ENCODE results near the gene WDR82.

The WDR82 gene

DNA sequence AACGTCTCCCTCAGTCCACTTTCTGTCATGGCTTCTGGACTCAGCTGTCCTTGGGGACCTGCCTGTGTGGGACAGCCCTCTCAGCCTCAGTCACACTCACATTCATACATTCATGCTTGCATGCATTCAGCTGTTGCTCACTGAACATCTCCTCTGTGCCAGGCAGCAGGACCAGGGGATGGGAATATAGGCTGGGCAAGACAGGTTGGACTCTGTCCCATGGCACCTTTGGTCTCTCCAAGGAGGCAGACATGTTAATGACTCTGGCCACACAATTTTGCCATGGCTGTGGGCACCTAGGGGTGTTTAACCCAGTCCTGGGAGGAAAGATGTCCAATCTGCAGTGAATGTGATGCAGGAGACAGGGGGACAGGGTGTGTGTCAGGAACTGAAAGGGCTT is 29.9 kb upstream of the WDR82 start:
- no peaks in the 10 kb centered on the region for H3K79me2 ChIP-seq (ENCODE audit: control insufficient read depth, low read length)
- no peak overlapping the region for H3K27ac ChIP-seq (ENCODE audit: low read depth, low read length)
- no peaks in the 10 kb centered on the region for H3K9me2 ChIP-seq (replicated peaks; ENCODE audit: control insufficient read depth, low read length)
- H3K4me2 ChIP-seq (ENCODE audit: low read length) = no peak overlapping the region
- H3K9me3 ChIP-seq (ENCODE audit: control insufficient read depth, insufficient read depth, low read length) = no peaks in the 10 kb centered on the region
- H3F3A ChIP-seq (ENCODE audit: control insufficient read depth, insufficient read depth) = no peaks in the 10 kb centered on the region
- TF ChIP-seq EZH2phosphoT487 (IDR thresholded peaks at IDR 0.05; ENCODE audit: borderline replicate concordance, low read length) = no peak
- TF ChIP-seq, protein P1, sequence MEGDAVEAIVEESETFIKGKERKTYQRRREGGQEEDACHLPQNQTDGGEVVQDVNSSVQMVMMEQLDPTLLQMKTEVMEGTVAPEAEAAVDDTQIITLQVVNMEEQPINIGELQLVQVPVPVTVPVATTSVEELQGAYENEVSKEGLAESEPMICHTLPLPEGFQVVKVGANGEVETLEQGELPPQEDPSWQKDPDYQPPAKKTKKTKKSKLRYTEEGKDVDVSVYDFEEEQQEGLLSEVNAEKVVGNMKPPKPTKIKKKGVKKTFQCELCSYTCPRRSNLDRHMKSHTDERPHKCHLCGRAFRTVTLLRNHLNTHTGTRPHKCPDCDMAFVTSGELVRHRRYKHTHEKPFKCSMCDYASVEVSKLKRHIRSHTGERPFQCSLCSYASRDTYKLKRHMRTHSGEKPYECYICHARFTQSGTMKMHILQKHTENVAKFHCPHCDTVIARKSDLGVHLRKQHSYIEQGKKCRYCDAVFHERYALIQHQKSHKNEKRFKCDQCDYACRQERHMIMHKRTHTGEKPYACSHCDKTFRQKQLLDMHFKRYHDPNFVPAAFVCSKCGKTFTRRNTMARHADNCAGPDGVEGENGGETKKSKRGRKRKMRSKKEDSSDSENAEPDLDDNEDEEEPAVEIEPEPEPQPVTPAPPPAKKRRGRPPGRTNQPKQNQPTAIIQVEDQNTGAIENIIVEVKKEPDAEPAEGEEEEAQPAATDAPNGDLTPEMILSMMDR (IDR thresholded peaks at IDR 0.05; ENCODE audit: low read depth, low read length, poor library complexity, severe bottlenecking) = no peak
- peaks cover 1% of the 10 kb centered on the region for H3K4me1 ChIP-seq (ENCODE audit: control insufficient read depth, low read length)
- H3K36me3 ChIP-seq (ENCODE audit: control insufficient read depth, low read length) = no peaks in the 10 kb centered on the region
- H3K4me3 ChIP-seq (ENCODE audit: low read length) = no peak overlapping the region
- H3K27me3 ChIP-seq (ENCODE audit: control insufficient read depth, low read length) = no peaks in the 10 kb centered on the region
- no peaks in the 10 kb centered on the region for H4K20me1 ChIP-seq (ENCODE audit: control insufficient read depth, insufficient read depth, low read depth, low read length)

DNA sequence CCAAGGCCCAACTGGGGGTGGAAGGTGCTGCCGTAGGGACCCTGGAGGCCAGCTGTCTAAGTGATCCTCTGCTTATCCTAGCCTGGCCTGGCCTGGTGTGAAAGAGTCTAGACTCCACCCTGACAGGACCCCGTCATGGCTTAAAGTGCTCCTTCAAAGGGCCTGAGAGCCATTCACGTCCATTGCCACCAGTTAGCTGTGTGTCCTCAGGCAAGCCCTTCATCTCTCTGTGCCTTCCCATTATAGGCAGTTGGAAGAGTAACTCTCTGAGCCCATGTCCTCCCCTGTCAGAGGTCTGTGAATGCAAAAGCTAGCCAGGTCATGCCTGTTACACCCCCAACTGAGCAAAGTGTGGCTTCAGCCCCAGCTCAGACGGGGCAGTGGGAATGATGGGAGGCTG is 28.5 kb upstream of the WDR82 start:
- Histone ChIP-seq H3K36me3 (ENCODE audit: control insufficient read depth, low read length) (no peaks in the 10 kb centered on the region), H3K4me2 (ENCODE audit: low read length) (no peak overlapping the region), H4K20me1 (ENCODE audit: control insufficient read depth, insufficient read depth, low read depth, low read length) (no peaks in the 10 kb centered on the region), H3K27ac (ENCODE audit: low read depth, low read length) (no peak overlapping the region), H3K9me2 (replicated peaks; ENCODE audit: control insufficient read depth, low read length) (no peaks in the 10 kb centered on the region), H3K4me3 (ENCODE audit: low read length) (no peak overlapping the region), H3K9me3 (ENCODE audit: control insufficient read depth, insufficient read depth, low read length) (no peaks in the 10 kb centered on the region), H3K79me2 (ENCODE audit: control insufficient read depth, low read length) (no peaks in the 10 kb centered on the region), H3F3A (ENCODE audit: control insufficient read depth, insufficient read depth) (no peaks in the 10 kb centered on the region), H3K4me1 (ENCODE audit: control insufficient read depth, low read length) (no peaks in the 10 kb centered on the region), H3K27me3 (ENCODE audit: control insufficient read depth, low read length) (no peaks in the 10 kb centered on the region)
- no peak for TF ChIP-seq EZH2phosphoT487 (IDR thresholded peaks at IDR 0.05; ENCODE audit: borderline replicate concordance, low read length)
- TF ChIP-seq, protein P1 (IDR thresholded peaks at IDR 0.05; ENCODE audit: low read depth, low read length, poor library complexity, severe bottlenecking) = no peak

DNA sequence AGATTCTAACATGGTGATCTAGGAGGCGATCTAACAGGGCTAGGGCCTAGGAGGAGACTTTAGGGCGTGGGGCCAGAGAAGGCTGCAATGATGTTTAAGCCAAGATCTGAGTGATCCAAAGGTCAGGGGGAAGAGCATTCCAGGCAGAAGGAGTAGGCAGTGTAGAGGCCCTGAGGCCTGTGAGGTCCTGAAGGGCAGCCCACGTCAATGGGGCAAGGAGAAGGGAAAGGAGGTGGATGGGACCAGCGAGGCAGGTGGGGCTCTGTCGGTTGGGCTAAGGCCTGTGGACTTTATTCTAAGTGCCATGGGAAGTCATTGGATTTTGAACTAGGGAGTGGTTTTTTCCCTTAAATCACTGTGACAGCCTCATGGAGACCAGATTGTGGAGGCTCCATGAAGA is 27.5 kb upstream of the WDR82 start:
- Histone ChIP-seq H3K79me2 (ENCODE audit: control insufficient read depth, low read length) (no peaks in the 10 kb centered on the region), H3K27ac (ENCODE audit: low read depth, low read length) (no peak overlapping the region), H3K4me3 (ENCODE audit: low read length) (no peak overlapping the region), H3K9me2 (replicated peaks; ENCODE audit: control insufficient read depth, low read length) (no peaks in the 10 kb centered on the region), H3K4me2 (ENCODE audit: low read length) (no peak overlapping the region), H3K4me1 (ENCODE audit: control insufficient read depth, low read length) (no peaks in the 10 kb centered on the region), H3K27me3 (ENCODE audit: control insufficient read depth, low read length) (no peaks in the 10 kb centered on the region), H3K36me3 (ENCODE audit: control insufficient read depth, low read length) (no peaks in the 10 kb centered on the region), H4K20me1 (ENCODE audit: control insufficient read depth, insufficient read depth, low read depth, low read length) (no peaks in the 10 kb centered on the region), H3K9me3 (ENCODE audit: control insufficient read depth, insufficient read depth, low read length) (no peaks in the 10 kb centered on the region), H3F3A (ENCODE audit: control insufficient read depth, insufficient read depth) (no peaks in the 10 kb centered on the region)
- no peak for TF ChIP-seq EZH2phosphoT487 (IDR thresholded peaks at IDR 0.05; ENCODE audit: borderline replicate concordance, low read length)
- TF ChIP-seq, protein P1 (IDR thresholded peaks at IDR 0.05; ENCODE audit: low read depth, low read length, poor library complexity, severe bottlenecking) = no peak

DNA sequence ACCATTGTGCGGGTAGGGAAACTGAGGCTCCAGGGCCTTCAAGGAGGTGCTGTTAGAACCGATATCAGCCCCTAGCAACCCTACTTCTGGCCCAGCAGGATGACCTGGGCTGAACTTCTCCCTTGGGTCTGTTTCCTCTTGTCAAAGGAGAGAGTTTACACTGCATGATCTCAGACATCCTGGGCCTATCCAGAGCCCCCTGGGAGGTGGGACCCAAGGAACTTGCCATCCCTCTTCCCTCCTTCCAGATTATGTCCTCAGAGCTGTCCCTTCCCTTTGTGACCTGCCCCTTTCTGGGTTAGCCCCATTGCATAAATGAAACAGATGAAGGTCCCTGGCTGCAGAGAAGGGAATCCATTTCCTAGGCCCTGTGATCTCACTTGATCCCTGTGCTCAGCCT is 25.4 kb upstream of the WDR82 start:
- H3F3A ChIP-seq (ENCODE audit: control insufficient read depth, insufficient read depth) = no peaks in the 10 kb centered on the region
- no peaks in the 10 kb centered on the region for H3K79me2 ChIP-seq (ENCODE audit: control insufficient read depth, low read length)
- no peaks in the 10 kb centered on the region for H4K20me1 ChIP-seq (ENCODE audit: control insufficient read depth, insufficient read depth, low read depth, low read length)
- H3K27me3 ChIP-seq (ENCODE audit: control insufficient read depth, low read length) = no peaks in the 10 kb centered on the region; the same call in 1 of the 2 replicates
- TF ChIP-seq, protein P1 (IDR thresholded peaks at IDR 0.05; ENCODE audit: low read depth, low read length, poor library complexity, severe bottlenecking) = no peak
- TF ChIP-seq EZH2phosphoT487 (IDR thresholded peaks at IDR 0.05; ENCODE audit: borderline replicate concordance, low read length) = no peak
- H3K36me3 ChIP-seq (ENCODE audit: control insufficient read depth, low read length) = no peaks in the 10 kb centered on the region
- no peaks in the 10 kb centered on the region for H3K4me1 ChIP-seq (ENCODE audit: control insufficient read depth, low read length)
- H3K9me3 ChIP-seq (ENCODE audit: control insufficient read depth, insufficient read depth, low read length) = no peaks in the 10 kb centered on the region
- H3K4me2 ChIP-seq (ENCODE audit: low read length) = no peak overlapping the region
- no peaks in the 10 kb centered on the region for H3K9me2 ChIP-seq (replicated peaks; ENCODE audit: control insufficient read depth, low read length)
- H3K4me3 ChIP-seq (ENCODE audit: low read length) = no peak overlapping the region
- H3K27ac ChIP-seq (ENCODE audit: low read depth, low read length) = no peak overlapping the region
